Measurements from ENCODE around the gene FBN1.

Gene FBN1

GRCh38 chr15:48580736-48581135 is 64.8 kb downstream of the FBN1 start:
- DNase-seq (ENCODE audit: low read depth in 2 of 2), result no peak

GRCh38 chr15:48579945-48580671 is 65.4 kb downstream of the FBN1 start:
- no peak for DNase-seq (ENCODE audit: low read depth in 2 of 2)

- DNase-seq (ENCODE audit: low read depth in 2 of 2), result no peak
Observed at GRCh38 chr15:48578965-48579364, 66.5 kb downstream of the FBN1 start.

- DNase-seq (ENCODE audit: low read depth in 2 of 2), result no peak
Observed at GRCh38 chr15:48577469-48577868, 68.0 kb downstream of the FBN1 start.

- DNase-seq (ENCODE audit: low read depth in 2 of 2), result no peak
Observed at GRCh38 chr15:48574187-48574586, 71.3 kb downstream of the FBN1 start.

- no peak for DNase-seq (ENCODE audit: low read depth in 2 of 2)
Observed at GRCh38 chr15:48573780-48574179, 71.7 kb downstream of the FBN1 start.

- no peak for DNase-seq (ENCODE audit: low read depth in 2 of 2)
Observed at GRCh38 chr15:48572823-48573222, 72.7 kb downstream of the FBN1 start.

- no peak for DNase-seq (ENCODE audit: low read depth in 2 of 2)
Observed at GRCh38 chr15:48571510-48571909, 74.0 kb downstream of the FBN1 start.

GRCh38 chr15:48570822-48571221 is 74.7 kb downstream of the FBN1 start:
- DNase-seq (ENCODE audit: low read depth in 2 of 2), result no peak

GRCh38 chr15:48569591-48570302 is 75.8 kb downstream of the FBN1 start:
- no peak for DNase-seq (ENCODE audit: low read depth in 2 of 2)

GRCh38 chr15:48566668-48567067 is 78.8 kb downstream of the FBN1 start:
- DNase-seq (ENCODE audit: low read depth in 2 of 2), result no peak

- DNase-seq (ENCODE audit: low read depth in 2 of 2), result no peak
Observed at GRCh38 chr15:48565560-48566482, 79.7 kb downstream of the FBN1 start.

- no peak for DNase-seq (ENCODE audit: low read depth in 2 of 2)
Observed at GRCh38 chr15:48564690-48565089, 80.8 kb downstream of the FBN1 start.

- DNase-seq (ENCODE audit: low read depth in 2 of 2), result no peak
Observed at GRCh38 chr15:48563934-48564333, 81.6 kb downstream of the FBN1 start.

- no peak for DNase-seq (ENCODE audit: low read depth in 2 of 2)
Observed at GRCh38 chr15:48560321-48561051, 85.0 kb downstream of the FBN1 start.

- no peak for DNase-seq (ENCODE audit: low read depth in 2 of 2)
Observed at GRCh38 chr15:48559285-48559684, 86.2 kb downstream of the FBN1 start.

- DNase-seq (ENCODE audit: low read depth in 2 of 2), result no peak
Observed at GRCh38 chr15:48558226-48558625, 87.3 kb downstream of the FBN1 start.

- DNase-seq (ENCODE audit: low read depth in 2 of 2), result no peak
Observed at GRCh38 chr15:48557335-48557734, 88.2 kb downstream of the FBN1 start.

GRCh38 chr15:48556159-48556897 is 89.2 kb downstream of the FBN1 start:
- DNase-seq (ENCODE audit: low read depth in 2 of 2), result no peak

- no peak for DNase-seq (ENCODE audit: low read depth in 2 of 2)
Observed at GRCh38 chr15:48555241-48555881, 90.1 kb downstream of the FBN1 start.

Data from stimulated activated CD8-positive, alpha-beta memory T cell treated with anti-CD3 and anti-CD28 coated beads, Interleukin-2, amount 100 ng/mL, for 1 hour (primary cell).